Measurements from ENCODE around the gene AIPL1. TPM values are rescaled to one million over a fixed set of nuclear protein-coding genes. Genes with fewer than 3 reads are reported as not detected.

Gene AIPL1
- total and polyA plus RNA-seq, 10 donors: 0.10 to 0.34 (median 0.26) TPM; not detected in 4

GRCh38 chr17:6392609-6393350, 42.1 kb downstream of the AIPL1 start:
- no peak overlapping the region for H3K4me3 ChIP-seq
- WGBS, 5 donors: 58 to 72% (median 69%) methylated on average over 13 of the region's 13 CpGs
- peaks cover 0 to 55% (median 12%) of the 10 kb centered on the region in 7 donors for H3K27me3 ChIP-seq (replicated peaks in 1 of 7)
- DNase-seq: no peak
- no peak overlapping the region for H3K27ac ChIP-seq
- no peaks in the 10 kb centered on the region for H3K36me3 ChIP-seq
- intact Hi-C loops (cut with DNase I; ENCODE audit: low total_unique reads): no loop called here
- no peaks in the 10 kb centered on the region for H3K4me1 ChIP-seq
- TF ChIP-seq POLR2AphosphoS5 (IDR thresholded peaks at IDR 0.05) (no peak), CTCF (IDR thresholded peaks at IDR 0.05 in 8 of 11, conservative IDR thresholded peaks at IDR 0.05 in 3 of 11) (no peak), POLR2A (IDR thresholded peaks at IDR 0.05) (no peak)
- no peaks in the 10 kb centered on the region for H3K9me3 ChIP-seq

- no peak overlapping the region for H3K27ac ChIP-seq
- no peaks in the 10 kb centered on the region for H3K4me1 ChIP-seq
- peaks cover 0 to 28% (median 3%) of the 10 kb centered on the region in 7 donors for H3K27me3 ChIP-seq (replicated peaks in 1 of 7)
- no peaks in the 10 kb centered on the region for H3K9me3 ChIP-seq
- H3K4me3 ChIP-seq: no peak overlapping the region
- H3K36me3 ChIP-seq: no peaks in the 10 kb centered on the region
- intact Hi-C loops (cut with DNase I; ENCODE audit: low total_unique reads): no loop called here
- TF ChIP-seq POLR2A (IDR thresholded peaks at IDR 0.05) (no peak), CTCF (IDR thresholded peaks at IDR 0.05 in 8 of 11, conservative IDR thresholded peaks at IDR 0.05 in 3 of 11) (no peak)
- WGBS, 5 donors: 82 to 90% (median 87%) methylated on average over 11 of the region's 11 CpGs
- no peak for DNase-seq
These were observed 46.5 kb downstream of the AIPL1 start for GRCh38 chr17:6388416-6388815.

- Histone ChIP-seq H3K4me3 (no peak overlapping the region), H3K4me1 (no peaks in the 10 kb centered on the region), H3K27ac (no peak overlapping the region), H3K27me3 (replicated peaks in 1 of 7) (peaks cover 0 to 25% (median 0%) of the 10 kb centered on the region in 7 donors), H3K9me3 (no peaks in the 10 kb centered on the region), H3K36me3 (no peaks in the 10 kb centered on the region)
- 55 to 60% (median 57%) methylated on average over 8 of the region's 8 CpGs for WGBS, 5 donors
- DNase-seq: no peak
- TF ChIP-seq CTCF (IDR thresholded peaks at IDR 0.05 in 8 of 11, conservative IDR thresholded peaks at IDR 0.05 in 3 of 11) (no peak), POLR2A (IDR thresholded peaks at IDR 0.05) (no peak), POLR2AphosphoS5 (IDR thresholded peaks at IDR 0.05) (no peak)
- intact Hi-C loops (cut with DNase I; ENCODE audit: low total_unique reads): no loop called here
These were observed 47.1 kb downstream of the AIPL1 start for GRCh38 chr17:6387858-6388257.

- DNase-seq: no peak
- no peaks in the 10 kb centered on the region for H3K36me3 ChIP-seq
- no peak overlapping the region for H3K4me3 ChIP-seq
- H3K27ac ChIP-seq: no peak overlapping the region
- 78 to 90% (median 79%) methylated on average over 4 of the region's 4 CpGs for WGBS, 5 donors
- no peaks in the 10 kb centered on the region for H3K9me3 ChIP-seq
- H3K4me1 ChIP-seq: no peaks in the 10 kb centered on the region
- peaks cover 0 to 25% (median 0%) of the 10 kb centered on the region in 7 donors for H3K27me3 ChIP-seq (replicated peaks in 1 of 7)
- TF ChIP-seq CTCF (IDR thresholded peaks at IDR 0.05 in 8 of 11, conservative IDR thresholded peaks at IDR 0.05 in 3 of 11): no peak
- intact Hi-C loops (cut with DNase I; ENCODE audit: low total_unique reads): no loop called here
These were observed 47.5 kb downstream of the AIPL1 start for GRCh38 chr17:6387442-6387841.
